Limb (tissue), 2 donors: ENCODE data around the gene ELK4.

Source experiments
- DNase-seq, 2 donors: peaks; one replicate each; pipeline ENCODE4 v3.0.0-alpha.2; 2016; ENCODE audit errors: extremely low spot score in 2 of 2

Gene ELK4

GRCh38 chr1:205631768-205632668, at the start of gene ELK4:
Gene ELK4 (minus strand): TSS chr1:205632011. CDS start chr1:205623882, 8,129 bp downstream.
- DNase-seq, result peak; percentile 96 to 100

GRCh38 chr1:205681364-205681763, 49.6 kb upstream of the ELK4 start:
- DNase-seq, result no peak

- DNase-seq, result peak in 1 of 2 donors; percentile 77
These were observed 48.5 kb upstream of the ELK4 start, which contains the start of gene SLC45A3 for GRCh38 chr1:205680073-205680851. Gene SLC45A3 (minus strand): TSS chr1:205680509. CDS start chr1:205664656, 15,853 bp downstream.

GRCh38 chr1:205678286-205679111, 46.7 kb upstream of the ELK4 start:
- no peak for DNase-seq

- no peak for DNase-seq
These were observed 45.4 kb upstream of the ELK4 start for GRCh38 chr1:205677167-205677566.

GRCh38 chr1:205676597-205676996, 44.8 kb upstream of the ELK4 start:
- no peak for DNase-seq

GRCh38 chr1:205676002-205676401, 44.2 kb upstream of the ELK4 start:
- no peak for DNase-seq

- DNase-seq, result no peak
These were observed 43.4 kb upstream of the ELK4 start for GRCh38 chr1:205675247-205675646.

- peak in 1 of 2 donors; percentile 18 for DNase-seq
These were observed 41.2 kb upstream of the ELK4 start for GRCh38 chr1:205672970-205673369.

GRCh38 chr1:205672395-205672889, 40.6 kb upstream of the ELK4 start:
- DNase-seq, result peak in 1 of 2 donors; percentile 21

- peak in 1 of 2 donors; percentile 58 for DNase-seq
These were observed 39.0 kb upstream of the ELK4 start for GRCh38 chr1:205670611-205671430.

GRCh38 chr1:205670150-205670446, 38.3 kb upstream of the ELK4 start:
- DNase-seq, result no peak

GRCh38 chr1:205669341-205670149, 37.7 kb upstream of the ELK4 start:
- DNase-seq, result peak in 1 of 2 donors; percentile 44

GRCh38 chr1:205668951-205669340, 37.1 kb upstream of the ELK4 start:
- DNase-seq, result no peak

GRCh38 chr1:205667909-205668643, 36.3 kb upstream of the ELK4 start:
- peak in 1 of 2 donors; percentile 29 for DNase-seq

- no peak for DNase-seq
These were observed 34.8 kb upstream of the ELK4 start for GRCh38 chr1:205666372-205667166.

GRCh38 chr1:205665201-205666045, 33.6 kb upstream of the ELK4 start:
- DNase-seq, result no peak
